Right ventricle myocardium inferior (tissue), 1 donor: ENCODE data around the gene CAPN13. TPM values are rescaled to one million over a fixed set of nuclear protein-coding genes. Genes with fewer than 3 reads are reported as not detected.

ENCODE experiments used
- ATAC-seq: fragments of 200-7000 bp; cut with Tn5 transposase; one replicate; pipeline ENCODE4 v1.9.1; 2020; ENCODE audit warnings: mild to moderate bottlenecking, moderate library complexity
- DNase-seq: peaks from one replicate; pipeline ENCODE4 v3.0.0; 2021; ENCODE audit errors: missing footprints
- intact Hi-C: fragments of 100-400 bp; cut with DNase I; formaldehyde crosslinking; loops from one replicate; pipeline ENCODE4 v1.11.0; 2022
- long read RNA-seq: library from polyadenylated mRNA; unstranded; transcript quantifications from one replicate; pipeline ENCODE4 v2.0.0, GENCODE V29; 2021
- total RNA-seq: library from RNA; stranded (reverse); fragmentation: NEBNext Ultra II Directional; extraction: Animal tissue kit (Norgen Biotek cat#: 25700); gene quantifications from one replicate; pipeline ENCODE4 v1.2.1, GENCODE V29; 2021
- donor health status: DM: no; HTN: yes; CAD: no; lungs with severe emphysema.

Gene CAPN13, protein sequence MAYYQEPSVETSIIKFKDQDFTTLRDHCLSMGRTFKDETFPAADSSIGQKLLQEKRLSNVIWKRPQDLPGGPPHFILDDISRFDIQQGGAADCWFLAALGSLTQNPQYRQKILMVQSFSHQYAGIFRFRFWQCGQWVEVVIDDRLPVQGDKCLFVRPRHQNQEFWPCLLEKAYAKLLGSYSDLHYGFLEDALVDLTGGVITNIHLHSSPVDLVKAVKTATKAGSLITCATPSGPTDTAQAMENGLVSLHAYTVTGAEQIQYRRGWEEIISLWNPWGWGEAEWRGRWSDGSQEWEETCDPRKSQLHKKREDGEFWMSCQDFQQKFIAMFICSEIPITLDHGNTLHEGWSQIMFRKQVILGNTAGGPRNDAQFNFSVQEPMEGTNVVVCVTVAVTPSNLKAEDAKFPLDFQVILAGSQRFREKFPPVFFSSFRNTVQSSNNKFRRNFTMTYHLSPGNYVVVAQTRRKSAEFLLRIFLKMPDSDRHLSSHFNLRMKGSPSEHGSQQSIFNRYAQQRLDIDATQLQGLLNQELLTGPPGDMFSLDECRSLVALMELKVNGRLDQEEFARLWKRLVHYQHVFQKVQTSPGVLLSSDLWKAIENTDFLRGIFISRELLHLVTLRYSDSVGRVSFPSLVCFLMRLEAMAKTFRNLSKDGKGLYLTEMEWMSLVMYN
- total RNA-seq, result not detected
- long read RNA-seq, result 0 reads

DNA sequence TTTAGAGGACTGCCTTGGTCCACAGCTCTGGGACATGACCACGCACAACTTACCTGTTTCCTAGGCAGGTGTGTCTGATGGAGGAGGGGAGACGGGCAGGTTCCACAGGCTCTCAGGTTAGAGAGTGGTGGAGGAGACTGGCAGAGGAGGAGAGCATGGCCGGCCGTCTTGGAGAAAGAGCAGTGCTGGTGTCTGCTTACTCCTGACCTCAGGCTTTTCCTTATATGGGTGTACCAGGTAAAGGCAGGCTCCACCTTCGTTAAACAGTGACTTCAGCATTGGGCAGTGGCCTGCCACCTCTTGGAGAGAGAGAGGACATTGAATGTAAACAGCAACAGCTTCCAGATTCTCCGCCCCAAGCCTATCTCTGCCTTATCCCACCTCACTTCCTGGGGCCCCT, at the start of gene CAPN13:
TSS of gene CAPN13 (minus strand) at position 198 of the 400 bp plus-strand sequence. CDS start 20,121 bp downstream, outside the sequence.
- intact Hi-C loops, result no loop called here
- ATAC-seq (no peak), DNase-seq (no peak)

GRCh38 chr2:30847841-30848240, 40.6 kb upstream of the CAPN13 start:
- intact Hi-C loops, result no loop called here

GRCh38 chr2:30847329-30847728, 40.1 kb upstream of the CAPN13 start:
- intact Hi-C loops, result no loop called here
- no peak for ATAC-seq
- no peak for DNase-seq

More at GRCh38 chr2:30847841-30848240, 40.6 kb upstream of the CAPN13 start:
- ATAC-seq (no peak), DNase-seq (no peak)

GRCh38 chr2:30828586-30828985, 21.3 kb upstream of the CAPN13 start:
- ATAC-seq, result no peak

DNA sequence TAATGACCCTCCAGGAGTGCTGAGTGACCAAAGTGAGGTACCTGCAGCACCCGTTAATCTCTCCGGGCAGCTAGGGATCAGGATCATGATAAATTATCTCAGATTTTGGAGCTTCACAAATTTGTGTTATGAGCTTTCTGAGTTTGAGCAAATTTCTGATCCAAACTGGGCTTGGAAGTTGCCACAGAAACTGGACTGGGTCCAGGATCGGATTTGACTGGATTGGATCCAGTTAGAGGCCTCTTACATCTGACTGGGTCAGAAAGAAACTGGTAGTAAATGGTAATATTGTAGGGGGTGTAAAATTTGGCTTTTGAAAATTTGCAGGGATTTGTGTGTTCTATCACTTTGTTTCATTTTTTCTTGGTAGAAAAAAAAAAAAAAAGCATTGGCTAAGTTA, 19.7 kb upstream of the CAPN13 start:
- intact Hi-C loops, result no loop called here
- DNase-seq (no peak), ATAC-seq (no peak)

More at GRCh38 chr2:30828586-30828985, 21.3 kb upstream of the CAPN13 start:
- intact Hi-C loops, result no loop called here
- DNase-seq, result no peak

GRCh38 chr2:30826481-30826880, 19.2 kb upstream of the CAPN13 start:
- intact Hi-C loops, result no loop called here
- DNase-seq (no peak), ATAC-seq (no peak)

DNA sequence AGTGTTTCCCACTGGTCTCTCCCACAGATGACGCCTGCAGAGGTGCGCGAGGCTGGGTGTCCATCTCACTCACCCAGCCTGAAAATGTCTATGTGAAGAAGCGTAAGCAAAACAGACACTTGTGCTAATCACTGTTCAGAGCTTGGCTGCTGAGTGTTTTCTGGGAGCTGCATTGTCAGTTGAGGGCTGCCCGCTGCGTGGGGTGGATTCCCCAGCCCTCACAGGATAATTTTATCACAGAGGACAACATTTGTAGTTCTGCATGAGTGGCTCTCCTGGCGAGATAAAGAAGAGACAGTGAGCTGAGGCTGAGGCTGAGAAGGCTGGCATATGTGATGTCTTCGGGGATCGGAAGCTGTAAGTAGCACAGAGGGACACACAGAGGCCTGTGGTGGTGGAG, 16.2 kb upstream of the CAPN13 start:
- intact Hi-C loops, result no loop called here
- no peak for DNase-seq
- peak; percentile 8 for ATAC-seq

- intact Hi-C loops, result no loop called here
These were observed 14.7 kb upstream of the CAPN13 start for GRCh38 chr2:30821960-30822359.

DNA sequence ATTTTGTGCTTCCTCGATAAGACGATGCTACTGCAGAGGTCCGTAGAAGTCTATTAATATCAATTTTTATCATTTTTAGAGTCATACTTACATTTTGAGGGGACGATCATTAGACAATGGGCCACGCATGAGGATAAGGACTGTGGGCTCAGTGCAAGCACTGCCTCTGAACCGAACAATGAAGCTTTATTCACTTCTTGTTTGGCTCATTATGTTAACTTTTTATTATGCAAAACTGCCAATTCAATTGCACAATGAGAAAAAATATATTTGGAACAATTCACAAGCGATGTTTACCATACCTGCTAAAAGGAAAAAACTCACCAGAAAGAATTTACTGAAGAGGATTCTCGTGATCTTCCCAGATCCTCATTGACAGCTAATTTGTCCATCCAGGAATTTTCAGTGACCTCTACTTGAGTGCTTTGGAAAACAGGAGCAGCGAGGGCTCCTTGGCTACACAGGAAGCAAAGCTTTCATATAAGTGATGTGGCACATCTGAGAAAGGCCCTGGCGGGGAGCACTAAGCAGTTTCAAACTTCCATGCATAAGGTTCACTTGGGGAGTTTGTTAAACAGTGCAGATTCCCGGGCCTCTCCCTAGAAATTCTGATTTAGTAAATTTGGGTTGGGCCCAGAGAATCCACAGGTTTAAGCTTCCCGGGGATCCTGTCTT, 13.3 kb upstream of the CAPN13 start:
- DNase-seq (no peak), ATAC-seq (no peak)
- intact Hi-C loops, result no loop called here

More at GRCh38 chr2:30821960-30822359, 14.7 kb upstream of the CAPN13 start:
- ATAC-seq (no peak), DNase-seq (no peak)

GRCh38 chr2:30809938-30810337, 2.7 kb upstream of the CAPN13 start:
- ATAC-seq (no peak), DNase-seq (no peak)
- intact Hi-C loops, result no loop called here

GRCh38 chr2:30808695-30809094, 1.4 kb upstream of the CAPN13 start:
- DNase-seq, result no peak
- no peak for ATAC-seq
- intact Hi-C loops, result no loop called here

GRCh38 chr2:30803281-30803680, 4.0 kb downstream of the CAPN13 start:
- DNase-seq (no peak), ATAC-seq (no peak)
- intact Hi-C loops, result no loop called here

- DNase-seq, result no peak
- no peak for ATAC-seq
- intact Hi-C loops, result no loop called here
These were observed 4.6 kb downstream of the CAPN13 start for GRCh38 chr2:30802611-30803010.

GRCh38 chr2:30801821-30802455, 5.3 kb downstream of the CAPN13 start:
- intact Hi-C loops, result no loop called here
- ATAC-seq (no peak), DNase-seq (no peak)

DNA sequence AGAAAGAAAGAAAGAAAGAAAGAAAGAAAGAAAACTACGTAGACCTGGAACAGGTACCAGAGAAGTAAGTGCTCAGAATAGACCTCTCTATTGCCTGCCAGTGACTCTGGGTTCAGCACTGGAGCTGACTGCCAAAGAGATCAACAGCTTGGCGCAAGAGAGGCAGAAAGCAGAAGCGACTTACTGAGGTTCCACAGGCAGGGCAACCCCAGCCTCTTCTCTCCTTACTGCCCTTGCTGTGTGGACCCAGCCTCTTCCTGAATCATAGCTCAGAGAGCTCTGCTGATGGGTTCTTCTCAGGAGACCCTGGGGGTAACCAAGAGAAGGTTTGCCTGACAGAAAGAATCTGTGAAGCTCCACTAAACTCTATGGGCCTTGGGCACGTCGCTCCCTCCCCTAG, 7.1 kb downstream of the CAPN13 start:
- ATAC-seq (peak; percentile 71), DNase-seq (no peak)
- intact Hi-C loops, result no loop called here

- DNase-seq (no peak), ATAC-seq (no peak)
- intact Hi-C loops, result no loop called here
These were observed 7.9 kb downstream of the CAPN13 start for GRCh38 chr2:30799366-30799765.

GRCh38 chr2:30798536-30798991, 8.7 kb downstream of the CAPN13 start:
- DNase-seq (no peak), ATAC-seq (no peak)
- intact Hi-C loops, result no loop called here

- ATAC-seq, result no peak
- intact Hi-C loops, result no loop called here
- DNase-seq, result no peak
These were observed 9.7 kb downstream of the CAPN13 start for GRCh38 chr2:30797381-30798015.

DNA sequence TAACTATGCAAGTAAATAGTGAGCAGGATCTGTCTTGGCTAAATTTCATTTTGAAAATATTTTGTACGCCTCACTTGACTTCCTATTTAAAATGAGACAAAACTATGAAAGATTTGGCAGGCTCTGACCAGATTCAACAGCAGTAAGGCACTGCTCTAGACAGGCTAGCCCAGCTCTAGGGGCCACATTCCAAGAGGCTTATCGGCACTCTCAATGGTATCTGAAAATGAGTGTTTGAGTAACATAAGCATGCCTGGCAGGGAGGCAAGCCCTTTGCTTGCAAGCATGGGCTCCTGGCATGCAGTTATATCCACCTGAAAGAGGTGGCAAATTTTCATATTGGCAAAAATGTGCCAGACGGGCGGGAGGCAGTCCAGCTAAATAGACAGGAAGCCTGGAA, 10.5 kb downstream of the CAPN13 start:
- DNase-seq, result no peak
- intact Hi-C loops, result no loop called here

More for the DNA sequence above, 10.5 kb downstream of the CAPN13 start:
- ATAC-seq, result peak; percentile 85
